K562 treated with DMSO at 1 percent for 12 hours (cell line): ENCODE data around the gene TRPC4. TPM values are rescaled to one million over a fixed set of nuclear protein-coding genes. Genes with fewer than 3 reads are reported as not detected.

ENCODE experiments used
- total RNA-seq: library from RNA; unstranded; fragments of 300-600 nt; gene quantifications from 2 replicates; pipeline ENCODE4 v1.2.3, GENCODE V29; 2022; ENCODE audit not compliant: insufficient read depth

The TRPC4 gene
- total RNA-seq = not detected in 2 replicates

GRCh38 chr13:37869756-37870488 lies at the start of gene TRPC4:
Gene TRPC4 (minus strand): TSS chr13:37869772. CDS start chr13:37783333, 86,439 bp downstream.

GRCh38 chr13:37598597-37598996 lies 271.0 kb downstream of the TRPC4 start, which contains the start of gene POSTN:
Gene POSTN (minus strand): TSS chr13:37598768. CDS start chr13:37598726, 42 bp downstream.

